Uterus (tissue), 4 donors: ENCODE measurements around the gene KCTD13. TPM values are rescaled to one million over a fixed set of nuclear protein-coding genes. Genes with fewer than 3 reads are reported as not detected.

Source experiments
- DNase-seq, 2 donors: peaks; one replicate each; pipeline ENCODE4 v3.0.0-alpha.2; 2019 to 2020
- H3K27ac ChIP-seq, 2 donors: fragments of 200-600 bp; sonication (generic); 1 replicate in 1 of 2; 2 replicates in 1 of 2; pipeline ENCODE4 v1.5.1; 2016 to 2018
- H3K27me3 ChIP-seq, 2 donors: fragments of 200-600 bp; sonication (generic); one replicate each; pipeline ENCODE4 v1.5.1; 2018 to 2019; ENCODE audit warnings: control low read depth in 1 of 2
- H3K36me3 ChIP-seq, 2 donors: fragments of 200-600 bp; sonication (generic); one replicate each; pipeline ENCODE4 v1.5.1; 2019; ENCODE audit warnings: control low read depth in 1 of 2
- H3K4me1 ChIP-seq, 2 donors: fragments of 200-600 bp; sonication (generic); one replicate each; pipeline ENCODE4 v1.5.1; 2018 to 2019; ENCODE audit warnings: control low read depth in 1 of 2
- H3K4me3 ChIP-seq, 2 donors: fragments of 200-600 bp; sonication (generic); 1 replicate in 1 of 2; 2 replicates in 1 of 2; pipeline ENCODE4 v1.5.1; 2018 to 2019; ENCODE audit warnings: mild to moderate bottlenecking in 1 of 2
- H3K9me3 ChIP-seq, 2 donors: fragments of 200-600 bp; sonication (generic); one replicate each; pipeline ENCODE4 v1.5.1; 2019; ENCODE audit warnings: control low read depth in 1 of 2
- CTCF ChIP-seq, 4 experiments: fragments of 200-600 bp in 2 of 4; fragments of 450-650 bp in 2 of 4; sonication (generic) in 2 of 4; IDR thresholded peaks; one replicate each; pipeline ENCODE4 v1.5.1; 2016 to 2019; ENCODE audit warnings: antibody characterized with exemption in 4 of 4, mild to moderate bottlenecking in 2 of 4, moderate library complexity in 1 of 4
- POLR2A ChIP-seq, 2 donors: fragments of 450-650 bp; IDR thresholded peaks; one replicate each; pipeline ENCODE4 v1.6.1; 2016; ENCODE audit warnings: antibody characterized with exemption in 2 of 2, mild to moderate bottlenecking in 1 of 2, moderate library complexity in 1 of 2
- intact Hi-C: fragments of 100-400 bp; cut with DNase I; formaldehyde crosslinking; loops from one replicate; pipeline ENCODE4 v1.15.1; 2023; ENCODE audit warnings: low total_unique reads
- total RNA-seq, 4 donors: library from RNA; depleted of rRNA in 3 of 4; stranded (reverse); fragments of >200 nt in 3 of 4; gene quantifications; one replicate each; pipeline versions ENCODE4 v1.1.0 to v1.2.4, GENCODE V29; 2014 to 2023
- donor health status: DM: yes; HTN: yes; CAD: no.

KCTD13 gene
- total RNA-seq, 4 donors from 2014 or later: 1.8 to 33.3 (median 14.6) TPM

GRCh38 chr16:29860218-29860617 lies 65.8 kb downstream of the KCTD13 start:
- intact Hi-C loops: no loop called here
- Histone ChIP-seq H3K27ac (no peak overlapping the region), H3K4me1 (peaks cover 0 to 15% of the 10 kb centered on the region in 2 donors), H3K36me3 (no peaks in the 10 kb centered on the region), H3K4me3 (no peak overlapping the region), H3K27me3 (no peaks in the 10 kb centered on the region), H3K9me3 (no peaks in the 10 kb centered on the region)
- no peak for DNase-seq
- TF ChIP-seq POLR2A (IDR thresholded peaks at IDR 0.05) (no peak), CTCF (IDR thresholded peaks at IDR 0.05) (no peak)

- H3K4me1 ChIP-seq: peaks cover 0 to 15% of the 10 kb centered on the region in 2 donors
- TF ChIP-seq POLR2A (IDR thresholded peaks at IDR 0.05): no peak
- no peak for TF ChIP-seq CTCF (IDR thresholded peaks at IDR 0.05)
- H3K27me3 ChIP-seq: no peaks in the 10 kb centered on the region
- no peaks in the 10 kb centered on the region for H3K9me3 ChIP-seq
- no peak overlapping the region for H3K27ac ChIP-seq
- intact Hi-C loops: no loop called here
- no peaks in the 10 kb centered on the region for H3K36me3 ChIP-seq
- no peak for DNase-seq
- H3K4me3 ChIP-seq: no peak overlapping the region
Measured at GRCh38 chr16:29858974-29859373, 67.1 kb downstream of the KCTD13 start.

- Histone ChIP-seq H3K36me3 (no peaks in the 10 kb centered on the region), H3K4me3 (no peak overlapping the region), H3K27ac (no peak overlapping the region), H3K27me3 (no peaks in the 10 kb centered on the region), H3K9me3 (no peaks in the 10 kb centered on the region), H3K4me1 (peaks cover 0 to 15% of the 10 kb centered on the region in 2 donors)
- intact Hi-C loops: no loop called here
- TF ChIP-seq CTCF (IDR thresholded peaks at IDR 0.05): no peak
- TF ChIP-seq POLR2A (IDR thresholded peaks at IDR 0.05): no peak
- no peak for DNase-seq
Measured at GRCh38 chr16:29858149-29858849, 67.7 kb downstream of the KCTD13 start.

- H3K36me3 ChIP-seq: no peaks in the 10 kb centered on the region
- intact Hi-C loops: no loop called here
- H3K4me3 ChIP-seq: no peak overlapping the region
- no peaks in the 10 kb centered on the region for H3K27me3 ChIP-seq
- peaks cover 0 to 15% of the 10 kb centered on the region in 2 donors for H3K4me1 ChIP-seq
- H3K27ac ChIP-seq: no peak overlapping the region
- DNase-seq: no peak
- TF ChIP-seq POLR2A (IDR thresholded peaks at IDR 0.05): no peak
- no peak for TF ChIP-seq CTCF (IDR thresholded peaks at IDR 0.05)
- no peaks in the 10 kb centered on the region for H3K9me3 ChIP-seq
Measured at GRCh38 chr16:29857133-29857760, 68.8 kb downstream of the KCTD13 start.

Other genes with a start within 250 kb of the KCTD13 start
- gene QPRT, start 247.0 kb downstream of the KCTD13 start, total RNA-seq: 10 to 100 TPM; 16.7 to 54.3 (median 23.1) TPM
- gene C16orf54, start 180.2 kb downstream of the KCTD13 start, total RNA-seq: 1 to 10 TPM in 1 of 4 donors, under 1 TPM in 2, not detected in 1; 0.49 to 5.1 (median 0.97) TPM
- under 1 TPM in 1 of 4 donors, not detected in 3; under 0.01 TPM for gene ZG16, start 148.0 kb downstream of the KCTD13 start, total RNA-seq
- 10 to 100 TPM in 3 of 4 donors, 1 to 10 TPM in 1; 5.9 to 70.4 (median 15.8) TPM for gene KIF22, start 135.5 kb downstream of the KCTD13 start, total RNA-seq
- 100 to 1,000 TPM in 1 of 4 donors, 10 to 100 TPM in 3; 32.8 to 200 (median 67.5) TPM for gene MAZ, start 119.7 kb downstream of the KCTD13 start, total RNA-seq
- 10 to 100 TPM; 20.2 to 54.5 (median 28.0) TPM for gene PRRT2, start 114.0 kb downstream of the KCTD13 start, total RNA-seq
- 10 to 100 TPM; 36.1 to 85.0 (median 46.9) TPM for gene PAGR1, start 110.1 kb downstream of the KCTD13 start, total RNA-seq
- 100 to 1,000 TPM in 1 of 4 donors, 10 to 100 TPM in 3; 38.4 to 132 (median 67.4) TPM for gene MVP, start 105.8 kb downstream of the KCTD13 start, total RNA-seq
- gene CDIPT, start 63.0 kb downstream of the KCTD13 start, total RNA-seq: 10 to 100 TPM; 35.1 to 83.7 (median 59.1) TPM
- gene SEZ6L2, start 26.7 kb downstream of the KCTD13 start, total RNA-seq: 10 to 100 TPM in 1 of 4 donors, 1 to 10 TPM in 1, under 1 TPM in 1, not detected in 1; 0.52 to 19.4 (median 4.6) TPM
- gene ASPHD1, start 25.7 kb downstream of the KCTD13 start, total RNA-seq: 1 to 10 TPM in 2 of 4 donors, under 1 TPM in 1, not detected in 1; 0.61 to 1.0 (median 1.0) TPM
- 10 to 100 TPM; 38.6 to 82.3 (median 58.5) TPM for gene TMEM219, start 35.9 kb upstream of the KCTD13 start, total RNA-seq
- gene TAOK2, start 47.6 kb upstream of the KCTD13 start, total RNA-seq: 10 to 100 TPM; 28.4 to 70.0 (median 46.6) TPM
- gene HIRIP3, start 69.4 kb upstream of the KCTD13 start, total RNA-seq: 10 to 100 TPM in 2 of 4 donors, 1 to 10 TPM in 2; 3.8 to 20.4 (median 13.5) TPM
- 100 to 1,000 TPM in 1 of 4 donors, 10 to 100 TPM in 2, 1 to 10 TPM in 1; 4.1 to 714 (median 68.9) TPM for gene INO80E, start 70.0 kb upstream of the KCTD13 start, total RNA-seq
- 1 to 10 TPM in 3 of 4 donors, not detected in 1; 1.0 to 2.6 (median 1.8) TPM for gene DOC2A, start 84.8 kb upstream of the KCTD13 start, total RNA-seq
- not detected for gene C16orf92, start 97.0 kb upstream of the KCTD13 start, total RNA-seq
- gene TLCD3B, start 105.0 kb upstream of the KCTD13 start, total RNA-seq: under 1 TPM in 1 of 4 donors, not detected in 3; 0.62 TPM
- 100 to 1,000 TPM; 175 to 905 (median 489) TPM for gene ALDOA, start 139.5 kb upstream of the KCTD13 start, total RNA-seq
- 10 to 100 TPM; 15.6 to 78.5 (median 64.5) TPM for gene PPP4C, start 149.8 kb upstream of the KCTD13 start, total RNA-seq
- 1 to 10 TPM in 1 of 4 donors, under 1 TPM in 1, not detected in 2; 0.21 to 1.3 TPM for gene TBX6, start 165.7 kb upstream of the KCTD13 start, total RNA-seq
- gene YPEL3, start 170.0 kb upstream of the KCTD13 start, total RNA-seq: 100 to 1,000 TPM in 1 of 4 donors, 10 to 100 TPM in 2, 1 to 10 TPM in 1; 9.2 to 158 (median 36.4) TPM
- 10 to 100 TPM in 1 of 4 donors, 1 to 10 TPM in 2, not detected in 1; 1.4 to 16.7 (median 2.3) TPM for gene GDPD3, start 187.3 kb upstream of the KCTD13 start, total RNA-seq
- gene MAPK3, start 197.0 kb upstream of the KCTD13 start, total RNA-seq: 100 to 1,000 TPM in 1 of 4 donors, 10 to 100 TPM in 3; 19.9 to 143 (median 39.4) TPM